Measurements from ENCODE around the gene UBL5.
"Not testable (repeated sequence)": the region's sequence is repeated elsewhere in the genome, so short reads cannot be mapped to it uniquely, and the experiment has no call there.

The UBL5 gene

DNA sequence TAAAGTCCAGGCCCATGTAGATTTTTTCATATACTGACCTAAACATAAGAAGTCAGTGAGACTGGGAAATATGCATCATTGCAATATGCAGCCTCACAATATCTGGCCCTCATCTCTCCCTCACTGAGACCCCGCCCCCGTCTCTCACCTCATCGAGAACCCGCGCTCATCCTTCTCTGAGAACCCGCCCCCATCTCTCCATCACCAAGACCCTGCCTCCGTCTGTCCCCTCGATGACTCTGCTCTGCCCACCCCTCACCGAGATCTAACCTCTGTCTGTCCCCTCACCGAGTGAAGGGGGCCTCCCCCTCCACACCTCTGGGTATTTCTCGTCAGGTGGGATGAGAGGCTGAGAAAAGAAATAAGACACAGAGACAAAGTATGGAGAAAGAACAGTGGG lies 38.7 kb upstream of the UBL5 start:
- no peak overlapping the region for H3K4me3 ChIP-seq (ENCODE audit: low read length)
- no peak for DNase-seq (ENCODE audit: low read depth)
- TF ChIP-seq, protein P1, sequence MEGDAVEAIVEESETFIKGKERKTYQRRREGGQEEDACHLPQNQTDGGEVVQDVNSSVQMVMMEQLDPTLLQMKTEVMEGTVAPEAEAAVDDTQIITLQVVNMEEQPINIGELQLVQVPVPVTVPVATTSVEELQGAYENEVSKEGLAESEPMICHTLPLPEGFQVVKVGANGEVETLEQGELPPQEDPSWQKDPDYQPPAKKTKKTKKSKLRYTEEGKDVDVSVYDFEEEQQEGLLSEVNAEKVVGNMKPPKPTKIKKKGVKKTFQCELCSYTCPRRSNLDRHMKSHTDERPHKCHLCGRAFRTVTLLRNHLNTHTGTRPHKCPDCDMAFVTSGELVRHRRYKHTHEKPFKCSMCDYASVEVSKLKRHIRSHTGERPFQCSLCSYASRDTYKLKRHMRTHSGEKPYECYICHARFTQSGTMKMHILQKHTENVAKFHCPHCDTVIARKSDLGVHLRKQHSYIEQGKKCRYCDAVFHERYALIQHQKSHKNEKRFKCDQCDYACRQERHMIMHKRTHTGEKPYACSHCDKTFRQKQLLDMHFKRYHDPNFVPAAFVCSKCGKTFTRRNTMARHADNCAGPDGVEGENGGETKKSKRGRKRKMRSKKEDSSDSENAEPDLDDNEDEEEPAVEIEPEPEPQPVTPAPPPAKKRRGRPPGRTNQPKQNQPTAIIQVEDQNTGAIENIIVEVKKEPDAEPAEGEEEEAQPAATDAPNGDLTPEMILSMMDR (conservative IDR thresholded peaks at IDR 0.05; ENCODE audit: low read depth, low read length), result no peak

DNA sequence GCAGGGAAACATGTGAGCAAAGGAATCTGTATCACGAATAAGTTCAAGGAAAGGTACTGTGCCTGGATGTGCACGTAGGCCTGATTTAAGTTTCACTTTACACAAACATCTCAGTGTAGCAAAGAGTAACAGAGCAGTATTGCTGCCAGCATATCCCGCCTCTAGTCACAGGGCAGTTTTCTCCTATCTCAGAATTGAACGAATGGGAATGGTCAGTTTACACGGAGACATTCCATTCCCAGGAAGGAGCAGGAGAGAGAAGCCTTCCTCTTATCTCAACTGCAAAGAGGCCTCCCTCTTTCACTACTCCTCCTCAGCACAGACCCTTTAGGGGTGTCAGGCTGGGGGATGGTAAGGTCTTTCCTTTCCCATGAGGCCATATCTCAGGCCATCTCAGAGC lies 38.1 kb upstream of the UBL5 start:
- not testable (repeated sequence) for DNase-seq (ENCODE audit: low read depth); H3K4me3 ChIP-seq (ENCODE audit: low read length)

DNA sequence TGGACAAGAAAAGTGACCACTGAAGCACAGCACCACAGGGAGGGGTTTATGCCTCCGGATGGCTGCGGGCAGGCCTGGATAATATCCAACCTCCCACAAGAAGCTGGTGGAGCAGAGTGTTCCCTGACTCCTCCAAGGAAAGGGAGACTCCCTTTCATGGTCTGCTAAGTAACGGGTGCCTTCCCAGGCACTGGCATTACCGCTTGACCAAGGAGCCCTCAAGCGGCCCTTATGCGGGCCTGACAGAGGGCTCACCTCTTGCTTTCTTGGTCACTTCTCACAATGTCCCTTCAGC lies 36.7 kb upstream of the UBL5 start:
- peak overlapping the region; percentile 55 for H3K4me3 ChIP-seq (ENCODE audit: low read length)

DNA sequence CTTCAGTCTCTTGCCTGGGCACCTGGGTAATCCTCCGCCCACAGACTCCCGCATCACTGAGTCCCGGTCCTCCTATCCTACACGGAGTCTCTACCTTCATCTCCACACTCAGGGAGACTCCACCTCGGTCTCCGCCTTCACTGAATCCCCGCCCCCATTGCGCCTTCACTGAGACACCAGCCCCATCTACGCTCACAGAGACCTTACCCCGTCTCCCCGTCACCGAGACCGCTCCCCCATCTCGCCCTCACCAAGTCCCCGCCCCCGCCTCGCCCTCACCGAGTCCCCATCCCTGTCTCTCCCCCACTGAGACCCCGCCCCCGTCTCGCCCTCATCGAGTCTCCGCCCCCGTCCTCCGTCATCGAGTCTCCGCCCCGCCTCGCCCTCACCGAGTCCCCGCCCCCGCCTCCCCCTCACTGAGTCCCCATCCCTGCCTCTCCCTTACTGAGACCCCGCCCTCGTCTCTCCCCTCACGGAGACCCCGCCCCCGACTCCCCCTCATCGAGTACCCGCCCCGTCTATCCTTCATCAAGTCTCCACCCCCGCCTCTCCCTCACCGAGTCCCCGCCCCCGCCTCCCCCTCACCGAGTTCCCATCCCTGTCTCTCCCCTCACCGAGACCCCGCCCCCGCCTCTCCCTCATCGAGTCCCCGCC lies 36.0 kb upstream of the UBL5 start:
- DNase-seq (ENCODE audit: low read depth), result peak; percentile 82
- H3K4me3 ChIP-seq (ENCODE audit: low read length), result peak overlapping the region; percentile 71
- TF ChIP-seq, protein P1 (conservative IDR thresholded peaks at IDR 0.05; ENCODE audit: low read depth, low read length), result no peak

More for the DNA sequence above, 36.7 kb upstream of the UBL5 start:
- DNase-seq (ENCODE audit: low read depth), result not testable (repeated sequence)

DNA sequence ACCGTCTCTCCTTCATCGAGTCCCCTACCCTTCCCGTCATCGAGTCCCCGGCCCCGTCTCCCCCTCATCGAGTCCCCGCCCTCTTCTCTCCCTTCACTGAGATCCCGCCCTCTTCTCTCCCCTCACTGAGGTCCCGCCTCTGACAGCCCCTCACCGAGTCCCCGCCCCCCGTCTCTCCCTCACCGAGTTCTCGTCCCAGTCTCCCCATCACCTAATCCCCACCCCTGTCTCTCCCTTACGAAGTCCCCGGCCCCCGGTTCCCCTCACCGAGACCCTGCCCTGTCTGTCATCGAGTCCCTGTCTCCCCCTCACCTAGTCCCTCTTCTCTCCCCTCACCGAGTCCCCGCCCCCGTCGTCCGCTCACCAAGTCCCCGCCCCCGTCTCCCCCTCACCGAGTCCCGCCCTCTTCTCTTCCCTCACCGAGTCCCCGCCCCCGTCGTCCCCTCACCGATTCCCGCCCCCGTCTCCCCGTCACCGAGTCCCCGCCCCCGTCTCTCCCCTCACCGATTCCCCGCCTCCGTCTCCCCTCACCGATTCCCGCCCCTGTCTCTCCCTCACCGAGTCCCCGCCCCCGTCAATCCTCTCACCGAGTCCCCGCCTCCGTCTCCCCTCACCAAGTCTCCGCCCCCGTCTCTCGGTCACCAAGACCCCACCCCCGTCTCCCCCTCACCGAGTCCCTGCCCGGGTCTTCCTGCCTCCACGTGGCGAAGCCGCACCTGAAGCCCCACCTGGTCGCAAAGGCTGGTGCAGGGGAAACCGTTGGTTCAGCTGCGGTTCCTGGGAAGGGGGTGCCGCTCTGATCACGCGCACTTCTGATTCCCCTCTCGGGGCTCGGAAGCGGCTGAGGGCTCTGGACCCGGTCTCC lies 35.3 kb upstream of the UBL5 start:
- peak; percentile 83 for DNase-seq (ENCODE audit: low read depth)
- TF ChIP-seq, protein P1 (conservative IDR thresholded peaks at IDR 0.05; ENCODE audit: low read depth, low read length), result no peak

DNA sequence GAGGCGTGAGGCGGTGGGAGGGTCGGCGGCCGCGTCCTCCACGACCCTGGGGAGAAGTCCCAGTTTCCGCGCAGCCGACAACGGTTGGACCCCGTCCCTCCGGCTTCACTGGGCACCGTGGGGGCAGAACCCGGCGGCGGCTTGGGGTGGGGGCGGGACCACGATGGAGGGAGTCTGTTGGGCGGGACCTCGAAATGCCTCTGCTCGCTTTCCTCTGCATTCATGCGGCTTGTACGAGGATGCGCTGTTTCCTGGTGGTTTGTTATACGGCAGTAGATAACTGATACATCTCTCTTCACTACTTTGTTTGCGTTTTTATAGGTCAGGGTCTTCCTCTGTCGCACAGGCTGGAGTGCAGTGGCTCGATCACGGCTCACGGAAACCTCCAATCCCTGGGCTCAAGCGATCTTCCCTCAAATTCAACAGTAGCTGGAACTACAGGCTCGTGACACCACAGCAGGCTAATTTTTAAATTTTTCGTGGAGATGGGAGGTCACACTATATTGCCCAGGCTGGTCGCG lies 34.6 kb upstream of the UBL5 start:
- TF ChIP-seq, protein P1 (conservative IDR thresholded peaks at IDR 0.05; ENCODE audit: low read depth, low read length), result no peak
- H3K4me3 ChIP-seq (ENCODE audit: low read length), result peak overlapping the region; percentile 77
- no peak for DNase-seq (ENCODE audit: low read depth)

More for the DNA sequence above, 35.3 kb upstream of the UBL5 start:
- H3K4me3 ChIP-seq (ENCODE audit: low read length), result peak overlapping the region; percentile 77

DNA sequence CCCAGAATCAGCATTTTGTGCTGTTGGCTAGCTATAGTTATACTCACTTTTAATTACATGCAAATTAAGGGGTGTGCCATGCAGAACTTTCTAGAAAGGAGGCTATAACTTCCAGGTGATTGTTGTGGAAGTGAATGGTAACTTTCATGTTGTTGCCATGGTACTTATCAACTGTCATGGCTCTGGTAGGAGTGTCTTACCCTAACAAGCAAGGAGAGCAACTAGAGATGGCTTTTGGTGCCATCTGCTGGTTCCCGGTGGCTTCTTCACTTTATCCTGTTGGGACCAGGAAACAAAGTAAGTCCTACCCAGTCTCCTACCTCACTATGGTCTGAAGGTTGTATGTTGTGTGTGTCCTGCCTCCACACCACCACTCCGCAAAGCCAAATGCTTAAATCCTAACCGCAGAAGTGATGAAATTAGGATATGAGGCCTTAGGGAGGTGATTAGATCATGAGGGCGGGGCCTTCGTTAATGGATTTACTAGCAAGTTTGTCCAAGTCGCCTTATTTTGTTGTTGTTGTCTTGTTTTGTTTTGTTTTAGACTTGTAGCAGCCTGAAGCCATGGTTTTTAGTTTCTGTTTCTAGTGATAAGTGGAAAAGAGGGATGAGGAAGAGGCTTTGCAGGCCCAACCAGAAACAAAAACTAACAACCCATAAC lies 31.5 kb upstream of the UBL5 start:
- H3K4me3 ChIP-seq (ENCODE audit: low read length), result no peak overlapping the region
- TF ChIP-seq, protein P1 (conservative IDR thresholded peaks at IDR 0.05; ENCODE audit: low read depth, low read length), result peak; percentile 94
- peak; percentile 71 for DNase-seq (ENCODE audit: low read depth)

All from retinal pigment epithelial cell (primary cell).